LNCaP clone FGC (cell line): ENCODE measurements around the gene THBS2.
"Not testable (repeated sequence)": the region's sequence is repeated elsewhere in the genome, so short reads cannot be mapped to it uniquely, and the experiment has no call there.

Source experiments
- DNase-seq: peaks from one replicate; pipeline ENCODE4 v3.0.0-alpha.2; 2011; ENCODE audit warnings: low read depth
- H3K4me3 ChIP-seq: 2 replicates; pipeline ENCODE4 v1.5.1; 2011; ENCODE audit warnings: mild to moderate bottlenecking, low read depth, low read length, control low read depth
- TF ChIP-seq, protein P1 (sequence below): IDR thresholded peaks from 2 replicates; pipeline ENCODE4 v1.5.1; 2012; ENCODE audit warnings: mild to moderate bottlenecking; ENCODE audit not compliant: control insufficient read depth, insufficient read depth; ENCODE audit errors: extremely low read depth

THBS2 gene

DNA sequence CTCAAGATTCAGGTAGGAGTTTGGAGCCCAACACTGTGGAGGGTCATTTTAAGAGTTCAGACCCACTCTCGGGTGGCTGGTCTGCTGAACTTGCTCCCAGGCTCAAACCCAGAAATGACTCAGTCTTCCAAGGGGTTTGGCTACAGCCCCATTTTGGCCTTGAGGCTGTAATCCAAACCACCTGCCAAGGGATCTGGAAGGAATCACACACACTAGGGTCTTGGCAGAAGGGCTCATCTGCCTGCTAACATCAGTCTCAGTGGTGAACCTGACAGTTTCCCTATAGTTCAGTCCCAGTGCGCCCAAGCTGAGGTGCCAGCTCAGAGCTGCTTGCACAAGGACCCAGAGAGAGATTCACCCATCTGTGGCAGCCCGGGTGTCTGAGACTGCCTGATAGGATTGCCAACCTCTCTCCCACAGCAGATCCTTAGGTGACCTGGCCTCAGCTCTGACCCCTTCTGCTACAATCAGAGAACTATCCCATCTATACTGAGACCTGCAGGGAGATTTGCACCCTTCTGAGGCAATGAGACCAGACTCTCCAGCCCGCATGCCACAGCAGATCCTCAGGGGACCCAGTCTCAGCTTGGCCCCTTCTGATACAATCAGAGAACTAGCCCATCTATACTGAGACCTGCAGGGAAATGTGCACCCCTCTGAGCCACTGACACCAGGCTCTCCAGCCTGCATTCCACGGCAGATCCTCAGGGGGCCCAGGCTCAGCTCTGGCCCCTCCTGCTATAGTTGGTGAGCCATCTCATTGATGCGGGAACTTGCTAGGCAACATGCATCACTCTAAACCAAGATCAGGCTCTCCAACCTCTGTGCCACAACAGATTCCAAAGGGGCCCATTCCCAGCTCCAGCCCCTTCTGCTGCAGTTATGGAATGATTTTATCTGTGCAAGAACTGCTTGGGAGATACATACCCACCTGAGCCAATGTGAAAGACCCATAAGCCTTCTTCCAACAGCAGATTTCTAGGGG, 48.2 kb downstream of the THBS2 start:
- DNase-seq = no peak
- no peak overlapping the region for H3K4me3 ChIP-seq
- TF ChIP-seq, protein P1, sequence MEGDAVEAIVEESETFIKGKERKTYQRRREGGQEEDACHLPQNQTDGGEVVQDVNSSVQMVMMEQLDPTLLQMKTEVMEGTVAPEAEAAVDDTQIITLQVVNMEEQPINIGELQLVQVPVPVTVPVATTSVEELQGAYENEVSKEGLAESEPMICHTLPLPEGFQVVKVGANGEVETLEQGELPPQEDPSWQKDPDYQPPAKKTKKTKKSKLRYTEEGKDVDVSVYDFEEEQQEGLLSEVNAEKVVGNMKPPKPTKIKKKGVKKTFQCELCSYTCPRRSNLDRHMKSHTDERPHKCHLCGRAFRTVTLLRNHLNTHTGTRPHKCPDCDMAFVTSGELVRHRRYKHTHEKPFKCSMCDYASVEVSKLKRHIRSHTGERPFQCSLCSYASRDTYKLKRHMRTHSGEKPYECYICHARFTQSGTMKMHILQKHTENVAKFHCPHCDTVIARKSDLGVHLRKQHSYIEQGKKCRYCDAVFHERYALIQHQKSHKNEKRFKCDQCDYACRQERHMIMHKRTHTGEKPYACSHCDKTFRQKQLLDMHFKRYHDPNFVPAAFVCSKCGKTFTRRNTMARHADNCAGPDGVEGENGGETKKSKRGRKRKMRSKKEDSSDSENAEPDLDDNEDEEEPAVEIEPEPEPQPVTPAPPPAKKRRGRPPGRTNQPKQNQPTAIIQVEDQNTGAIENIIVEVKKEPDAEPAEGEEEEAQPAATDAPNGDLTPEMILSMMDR = no peak

DNA sequence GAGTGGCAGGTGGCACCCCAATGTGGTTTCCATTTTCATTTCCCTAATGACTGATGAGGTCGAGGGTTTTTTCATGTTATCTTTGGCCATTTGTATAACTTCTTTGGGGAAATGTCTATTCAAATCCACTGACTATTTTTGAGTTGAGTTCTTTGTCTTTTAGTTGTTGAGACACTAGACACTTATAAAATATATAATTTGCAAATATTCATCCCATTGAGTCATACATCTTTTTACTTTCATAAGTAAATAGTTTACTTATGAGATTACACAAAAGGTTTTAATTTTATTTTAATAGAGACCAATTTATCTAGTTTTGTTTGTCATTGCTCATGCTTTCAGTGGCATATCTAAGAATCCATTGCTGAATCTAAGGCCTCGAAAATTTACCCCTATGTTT, 49.5 kb downstream of the THBS2 start:
- TF ChIP-seq, protein P1 = no peak
- DNase-seq = no peak
- no peak overlapping the region for H3K4me3 ChIP-seq

DNA sequence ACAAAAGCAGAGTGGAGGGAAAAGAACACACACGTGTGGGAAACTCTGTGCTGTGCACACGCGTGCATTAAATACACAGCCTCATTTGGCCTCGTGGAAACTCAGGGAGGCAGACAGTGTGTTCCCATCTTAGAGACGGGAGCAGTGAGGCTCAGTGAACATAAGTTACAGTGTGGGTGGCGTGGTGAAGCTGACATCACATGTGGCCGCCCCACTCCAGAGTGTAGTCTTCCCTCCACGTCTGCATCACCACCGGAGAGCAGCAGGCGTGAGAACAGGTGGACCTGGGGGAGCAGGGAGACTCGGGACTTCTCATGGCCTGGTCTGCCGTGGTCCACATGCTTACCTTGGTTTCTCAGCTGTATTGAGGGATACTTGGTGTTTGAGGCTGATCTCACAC, 51.7 kb downstream of the THBS2 start:
- TF ChIP-seq, protein P1 = no peak
- no peak overlapping the region for H3K4me3 ChIP-seq
- no peak for DNase-seq

DNA sequence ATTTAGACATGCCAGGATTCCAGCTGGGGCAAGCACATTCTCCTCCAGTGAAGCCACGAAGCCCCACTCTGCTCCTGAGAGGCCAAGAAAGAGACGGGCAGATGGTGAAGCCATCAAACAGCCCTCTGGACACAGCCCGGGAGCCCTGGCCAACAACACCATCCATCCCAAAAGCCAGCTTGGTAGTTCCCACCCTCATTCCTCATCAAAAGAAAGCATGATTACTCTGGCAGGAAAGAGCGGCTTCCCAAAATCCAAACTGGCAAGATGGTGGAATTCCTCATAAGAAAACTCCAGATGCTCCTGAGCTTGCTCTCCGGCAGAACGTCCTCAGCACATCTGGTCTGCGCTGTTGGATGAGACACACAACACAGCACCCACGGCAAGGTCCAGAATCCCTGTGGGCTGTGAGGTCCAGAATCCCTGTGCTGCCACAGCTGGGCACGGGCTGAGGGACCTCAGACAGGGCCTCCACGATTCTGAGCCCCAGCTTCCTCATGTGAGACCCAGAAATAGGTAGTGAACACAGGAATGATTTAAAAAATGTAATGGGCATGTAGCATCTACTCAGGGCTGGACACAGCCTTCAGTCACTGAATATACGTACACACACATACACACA, 52.6 kb downstream of the THBS2 start:
- DNase-seq = no peak
- no peak overlapping the region for H3K4me3 ChIP-seq
- TF ChIP-seq, protein P1 = no peak

DNA sequence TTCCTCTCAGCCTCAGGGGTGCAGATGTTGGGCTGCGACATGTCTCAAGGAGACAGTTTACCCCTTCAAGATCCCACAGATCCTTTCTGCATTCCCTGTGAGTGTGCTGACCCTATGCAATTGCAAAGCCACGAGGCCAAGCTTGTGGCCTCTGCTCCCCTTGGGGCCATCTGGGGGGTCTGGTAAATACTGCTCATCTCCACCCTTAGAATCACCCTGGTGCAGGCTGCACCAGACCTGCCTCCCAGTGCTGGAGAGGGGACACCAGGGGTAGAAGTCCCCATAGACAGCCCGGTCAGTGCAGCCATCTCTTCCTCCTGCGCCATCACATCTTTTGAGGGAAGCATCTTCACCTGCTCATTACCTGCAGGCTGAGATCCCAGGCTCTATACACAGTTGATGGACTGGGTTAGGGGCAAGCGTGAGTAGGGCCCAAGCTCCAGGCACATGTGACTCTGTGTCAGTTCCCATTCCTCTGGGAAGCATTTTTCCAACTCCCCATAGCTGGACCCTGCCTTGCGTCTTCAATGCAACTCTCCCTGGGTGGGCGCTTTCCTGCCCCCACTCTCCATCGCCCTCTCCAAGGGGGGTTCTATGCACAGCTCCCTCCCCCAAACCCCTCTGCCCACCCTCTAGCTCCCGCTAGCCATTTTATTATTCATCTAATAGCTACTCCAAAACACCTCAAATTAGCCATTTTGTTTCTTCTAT, 53.9 kb downstream of the THBS2 start:
- no peak for DNase-seq
- TF ChIP-seq, protein P1 = no peak

DNA sequence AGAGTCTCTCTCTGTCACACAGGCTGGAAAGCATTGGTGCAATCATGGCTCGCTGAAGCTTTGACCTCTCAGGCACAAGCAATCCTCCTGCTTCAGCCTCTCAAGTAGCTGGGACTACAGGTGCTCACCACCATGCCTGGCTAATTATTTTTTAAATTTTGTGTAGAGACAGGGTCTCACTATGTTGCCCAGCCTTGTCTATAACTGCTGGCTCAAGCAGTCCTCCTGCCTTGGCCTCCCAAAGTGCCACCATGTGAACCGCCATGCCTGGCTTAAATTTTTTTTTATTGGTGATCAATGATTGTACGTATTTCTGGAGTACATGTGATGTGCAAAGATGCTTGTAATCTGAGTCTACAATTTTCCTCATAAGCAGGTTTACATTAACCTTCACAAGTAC, 54.8 kb downstream of the THBS2 start:
- no peak for DNase-seq
- no peak overlapping the region for H3K4me3 ChIP-seq
- TF ChIP-seq, protein P1 = no peak

More for the DNA sequence above, 53.9 kb downstream of the THBS2 start:
- H3K4me3 ChIP-seq = no peak overlapping the region

DNA sequence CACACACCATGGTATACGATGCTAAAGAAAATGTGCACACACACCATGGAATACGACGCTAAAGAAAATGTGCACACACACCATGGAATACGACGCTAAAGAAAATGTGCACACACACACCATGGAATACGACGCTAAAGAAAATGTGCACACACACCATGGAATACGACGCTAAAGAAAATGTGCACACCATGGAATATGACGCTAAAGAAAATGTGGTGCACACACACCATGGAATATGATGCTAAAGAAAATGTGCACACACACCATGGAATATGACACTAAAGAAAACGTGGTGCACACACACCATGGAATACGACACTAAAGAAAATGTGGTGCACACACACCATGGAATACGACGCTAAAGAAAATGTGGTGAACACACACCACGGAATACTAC, 55.7 kb downstream of the THBS2 start:
- not testable (repeated sequence) for DNase-seq, H3K4me3 ChIP-seq

DNA sequence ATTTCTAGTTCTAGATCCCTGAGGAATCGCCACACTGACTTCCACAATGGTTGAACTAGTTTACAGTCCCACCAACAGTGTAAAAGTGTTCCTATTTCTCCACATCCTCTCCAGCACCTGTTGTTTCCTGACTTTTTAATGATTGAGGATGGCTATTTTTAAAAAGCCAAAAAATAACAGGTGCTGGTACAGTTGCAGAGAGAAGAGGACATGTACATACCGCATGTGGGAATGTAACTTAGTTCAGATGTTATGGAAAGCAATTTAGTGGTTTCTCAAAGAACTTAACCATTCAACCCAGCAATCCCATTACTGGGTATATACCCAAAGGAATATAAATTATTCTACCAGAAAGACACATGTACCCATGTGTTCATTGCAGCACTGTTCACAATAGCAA, 57.4 kb downstream of the THBS2 start:
- H3K4me3 ChIP-seq, DNase-seq: not testable (repeated sequence)
